Pancreas (tissue), 10 donors: ENCODE results near the gene MEGF11. TPM values are rescaled to one million over a fixed set of nuclear protein-coding genes. Genes with fewer than 3 reads are reported as not detected.
"Not testable (repeated sequence)": the region's sequence is repeated elsewhere in the genome, so short reads cannot be mapped to it uniquely, and the experiment has no call there.

Source experiments
- ATAC-seq, 4 donors: fragments of 200-7000 bp; cut with Tn5 transposase; one replicate each; pipeline versions ENCODE4 v1.8.0 to v1.9.1; 2020; ENCODE audit warnings: mild to moderate bottlenecking in 4 of 4, moderate library complexity in 4 of 4
- DNase-seq, 6 donors: peaks; one replicate each; pipeline ENCODE4 v3.0.0-alpha.2; 2020
- FAIRE-seq: peaks from 2 replicates; lab custom pipeline; 2012; peaks lifted over from hg19 to GRCh38; lab: Jason Lieb, UNC
- H3K27ac ChIP-seq, 4 donors: fragments of 200-600 bp; sonication (generic); 1 replicate in 3 of 4; 2 replicates in 1 of 4; pipeline versions ENCODE4 v1.5.0 to v1.8.0; 2020
- H3K27me3 ChIP-seq, 4 donors: fragments of 200-600 bp; one replicate each; pipeline ENCODE4 v1.8.0; 2021
- H3K36me3 ChIP-seq, 3 donors: fragments of 200-600 bp; sonication (generic) in 1 of 3; one replicate each; pipeline versions ENCODE4 v1.5.0 to v1.8.0; 2020 to 2021
- H3K4me1 ChIP-seq, 3 donors: fragments of 200-600 bp; one replicate each; pipeline ENCODE4 v1.8.0; 2021
- H3K4me3 ChIP-seq, 4 donors: fragments of 200-600 bp; sonication (generic) in 2 of 4; one replicate each; pipeline versions ENCODE4 v1.5.0 to v1.8.0; 2020 to 2021
- H3K9me3 ChIP-seq, 4 donors: fragments of 200-600 bp; one replicate each; pipeline ENCODE4 v1.8.0; 2021
- CTCF ChIP-seq, 4 donors: fragments of 200-600 bp; sonication (generic) in 3 of 4; IDR thresholded peaks; one replicate each; pipeline versions ENCODE4 v1.5.0 to v1.8.0; 2021; ENCODE audit warnings: antibody characterized with exemption in 4 of 4
- WGBS, 2 donors: extraction: QIAGEN DNeasy Blood & Tissue Kit; methylation state at CpG; one replicate each; pipeline ENCODE4 v1.1.7; 2013; 5-methylcytosine and 5-hydroxymethylcytosine counted together
- intact Hi-C, 3 donors: fragments of 100-400 bp; cut with DNase I; formaldehyde crosslinking; loops; one replicate each; pipeline versions ENCODE4 v1.11.1 to v1.14.2; 2022
- polyA plus RNA-seq, 2 donors: library from polyadenylated mRNA; stranded (reverse); fragments of 200-250 nt; gene quantifications; one replicate each; pipeline ENCODE4 v1.2.3, GENCODE V29; 2013
- total RNA-seq, 6 donors: library from RNA; stranded (reverse); fragmentation: NEBNext Ultra II Directional in 4 of 6; extraction: Animal tissue kit (Norgen Biotek cat#: 25700) in 4 of 6; gene quantifications; one replicate each; pipeline versions ENCODE4 v1.2.1 to v1.2.4, GENCODE V29; 2021 to 2023
- donor health status: healthy with polysubstance abuse.
- donor health status: DM: no; HTN: no; CAD: no; lungs with moderate emphysema.
- donor health status: DM: no; HTN: no; CAD: no.
- donor health status: control.
- donor health status: control.
- donor health status: Bipolar disorder and iron deficiency.
- donor health status: DM: yes; HTN: yes; CAD: no.
- donor health status: DM: no; HTN: no; CAD: no.
- donor health status: DM: no; HTN: no; CAD: no.
- donor health status: DM: yes; HTN: yes; CAD: no.

Gene MEGF11
- total and polyA plus RNA-seq, 8 donors: 0.19 to 0.87 (median 0.37) TPM

- Histone ChIP-seq H3K4me3 (no peak overlapping the region), H3K27ac (no peak overlapping the region), H3K36me3 (no peaks in the 10 kb centered on the region), H3K9me3 (no peaks in the 10 kb centered on the region), H3K4me1 (peaks cover 0 to 11% (median 8%) of the 10 kb centered on the region in 3 donors), H3K27me3 (peaks cover 0 to 10% (median 2%) of the 10 kb centered on the region in 4 donors)
- FAIRE-seq: no peak
- no peak for TF ChIP-seq CTCF (IDR thresholded peaks at IDR 0.05)
- DNase-seq: no peak
- WGBS, 2 donors: 89 to 94% methylated on average over 2 of the region's 2 CpGs
- intact Hi-C loops: no loop called here
- no peak for ATAC-seq
Measured at GRCh38 chr15:66249605-66250174, 3.9 kb downstream of the MEGF11 start.

DNA sequence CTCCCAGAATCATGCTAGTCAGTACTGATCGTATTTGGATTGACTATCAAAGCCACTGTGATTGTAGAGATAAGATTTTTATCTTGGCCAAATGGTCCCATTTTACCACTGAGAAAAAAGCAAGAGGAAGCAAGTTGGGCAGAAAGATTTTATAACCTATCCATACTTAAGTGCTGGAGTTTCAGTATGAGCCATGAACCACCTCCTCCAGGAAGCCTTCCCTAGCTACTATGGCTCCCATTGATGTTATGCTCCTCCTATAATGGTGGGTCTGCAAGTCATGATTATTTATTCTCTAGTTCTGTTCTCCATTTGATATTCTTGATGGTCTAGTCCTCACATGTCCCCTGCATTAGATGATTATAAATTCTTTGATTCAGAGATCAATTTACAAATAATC is 6.6 kb downstream of the MEGF11 start:
- ATAC-seq (no peak), DNase-seq (no peak), FAIRE-seq (no peak)
- WGBS, 2 donors: 78 to 79% methylated on average over 1 of the region's 1 CpG
- no peak for TF ChIP-seq CTCF (IDR thresholded peaks at IDR 0.05)
- H3K9me3 ChIP-seq: no peaks in the 10 kb centered on the region
- peaks cover 0 to 2% (median 1%) of the 10 kb centered on the region in 3 donors for H3K4me1 ChIP-seq
- no peak overlapping the region for H3K4me3 ChIP-seq
- intact Hi-C loops: no loop called here
- H3K27ac ChIP-seq: no peak overlapping the region
- no peaks in the 10 kb centered on the region for H3K36me3 ChIP-seq
- peaks cover 0 to 4% (median 2%) of the 10 kb centered on the region in 4 donors for H3K27me3 ChIP-seq

DNA sequence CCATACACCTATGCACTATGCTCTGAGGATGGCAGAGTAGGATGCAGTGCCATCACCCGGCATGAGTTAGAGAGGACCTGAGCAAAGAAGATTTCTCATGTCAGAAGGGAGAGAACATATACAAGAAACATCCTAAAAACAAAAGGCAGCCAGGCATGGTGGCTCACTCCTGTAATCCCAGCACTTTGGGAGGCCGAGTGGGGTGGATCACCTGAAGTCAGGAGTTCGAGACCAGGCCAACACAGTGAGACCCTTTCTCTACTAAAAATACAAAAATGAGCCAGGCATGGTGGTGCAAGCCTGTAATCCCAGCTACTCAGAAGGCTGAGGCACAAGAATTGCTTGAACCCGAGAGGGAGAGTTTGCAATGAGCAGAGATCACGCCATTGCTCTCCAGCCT is 7.7 kb downstream of the MEGF11 start:
- H3K9me3 ChIP-seq, H3K27me3 ChIP-seq, H3K36me3 ChIP-seq, H3K27ac ChIP-seq, intact Hi-C loops, FAIRE-seq, H3K4me3 ChIP-seq, H3K4me1 ChIP-seq, ATAC-seq, DNase-seq: not testable (repeated sequence)
- 63 to 81% methylated on average over 5 of the region's 5 CpGs for WGBS, 2 donors

DNA sequence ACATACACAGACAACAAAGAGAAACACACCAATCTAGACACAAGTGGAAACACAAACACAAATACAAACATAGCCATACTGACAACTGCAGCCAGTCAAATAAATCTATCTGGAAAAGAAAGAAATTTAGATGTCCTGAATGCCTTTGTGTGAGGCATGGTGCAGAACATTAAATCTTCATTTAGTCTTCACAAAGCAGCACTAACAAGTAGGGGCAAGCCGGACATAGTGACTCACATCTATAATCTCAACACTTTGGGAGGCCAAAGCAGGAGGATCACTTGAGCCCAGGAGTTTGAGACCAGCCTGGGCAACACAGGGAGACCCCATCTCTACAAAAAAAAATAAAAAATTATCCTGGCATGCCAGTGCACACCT is 11.7 kb downstream of the MEGF11 start:
- intact Hi-C loops: no loop called here
- Histone ChIP-seq H3K27ac (no peak overlapping the region), H3K9me3 (no peaks in the 10 kb centered on the region), H3K4me1 (no peaks in the 10 kb centered on the region), H3K36me3 (no peaks in the 10 kb centered on the region), H3K27me3 (no peaks in the 10 kb centered on the region), H3K4me3 (no peak overlapping the region)
- no peak for TF ChIP-seq CTCF (IDR thresholded peaks at IDR 0.05)
- FAIRE-seq (no peak), DNase-seq (no peak), ATAC-seq (no peak)
- 58 to 100% methylated on average over 1 of the region's 1 CpG for WGBS, 2 donors

DNA sequence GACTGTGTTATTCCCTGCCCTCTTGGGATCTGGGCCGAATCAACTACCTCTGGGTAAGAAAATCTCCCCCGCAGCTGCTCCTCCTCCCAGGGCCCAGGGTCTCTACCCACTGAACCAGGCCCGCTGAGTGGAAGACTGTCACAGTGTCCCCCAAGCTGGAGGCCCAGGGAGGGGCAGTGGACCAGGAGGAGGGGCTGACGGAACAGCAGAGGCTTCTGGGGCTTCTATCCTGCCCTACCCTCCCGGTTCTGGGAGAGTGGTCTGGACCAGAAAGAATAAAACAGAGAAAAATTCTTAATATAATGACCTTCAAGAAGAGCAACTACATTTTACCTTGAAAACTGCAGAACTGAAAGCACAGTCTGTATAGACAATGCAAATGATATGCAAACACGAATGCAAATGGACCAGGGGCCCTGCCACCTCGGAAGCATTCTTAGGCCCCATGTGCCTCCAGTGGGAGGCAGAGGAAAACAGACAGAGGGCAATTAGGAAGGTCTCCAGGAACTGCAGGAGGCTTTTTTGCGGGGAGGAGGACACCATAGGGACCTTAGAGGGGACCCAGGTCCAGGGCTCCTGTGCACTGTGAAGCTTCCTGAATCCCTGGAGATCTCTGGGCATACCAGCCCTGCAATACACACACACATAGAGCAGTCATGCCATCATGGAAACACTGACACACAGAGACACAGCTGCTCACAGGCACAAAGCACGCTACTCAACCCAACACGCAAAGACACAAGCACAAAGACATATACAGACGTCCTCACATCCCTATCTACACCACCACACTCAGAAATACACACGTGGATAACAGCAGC is 12.3 kb downstream of the MEGF11 start:
- FAIRE-seq (no peak), DNase-seq (no peak), ATAC-seq (no peak)
- intact Hi-C loops: no loop called here
- TF ChIP-seq CTCF (IDR thresholded peaks at IDR 0.05): no peak
- Histone ChIP-seq H3K4me3 (no peak overlapping the region), H3K9me3 (no peaks in the 10 kb centered on the region), H3K36me3 (no peaks in the 10 kb centered on the region), H3K27me3 (no peaks in the 10 kb centered on the region), H3K4me1 (no peaks in the 10 kb centered on the region), H3K27ac (no peak overlapping the region)
- WGBS, 2 donors: 71 to 84% methylated on average over 12 of the region's 12 CpGs
